ENCODE measurements around the gene TMEM114.

TMEM114 gene

DNA sequence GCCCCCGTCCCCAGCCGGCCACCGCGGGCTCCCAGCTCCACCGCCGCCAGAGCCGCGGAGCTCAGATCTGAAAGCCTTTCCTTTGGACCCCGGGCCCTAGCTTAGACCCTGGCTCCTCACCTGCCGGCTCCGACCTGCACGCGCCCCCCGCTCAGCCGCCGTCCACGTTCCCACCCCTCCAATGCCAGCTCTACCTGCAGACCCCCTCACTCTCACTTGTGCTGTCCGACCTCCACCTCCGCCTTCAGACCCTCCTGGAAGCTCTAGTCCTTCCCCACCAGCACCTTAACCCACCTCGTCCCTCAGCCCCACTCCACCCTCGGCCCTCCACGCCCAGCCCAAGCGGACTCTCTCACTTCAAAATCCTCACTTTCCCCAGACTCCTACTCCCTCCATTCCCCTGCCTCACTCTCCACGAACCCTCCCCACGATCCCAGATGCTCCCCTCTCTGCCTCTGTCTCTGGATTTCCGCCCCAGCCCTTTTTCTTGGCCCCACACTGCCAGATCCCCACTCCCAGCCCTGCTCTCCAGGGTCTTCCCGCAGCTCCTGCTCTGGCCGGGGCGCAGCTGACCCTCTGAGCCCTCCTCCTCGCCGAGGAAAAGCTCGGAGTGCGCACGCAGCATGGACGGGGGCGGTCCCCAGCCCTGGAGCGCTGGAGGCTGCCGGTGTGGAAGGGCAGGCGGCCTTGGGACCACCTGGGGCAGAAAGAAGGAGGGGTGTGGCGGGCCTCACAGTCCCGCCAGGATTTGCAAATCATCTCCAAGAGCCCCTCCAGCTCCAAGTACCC, at the start of gene TMEM114:
TSS of gene TMEM114 (minus strand) at position 612 of the 789 bp plus-strand sequence. CDS start 673 bp downstream, outside the sequence.
- DNase-seq = no peak

DNA sequence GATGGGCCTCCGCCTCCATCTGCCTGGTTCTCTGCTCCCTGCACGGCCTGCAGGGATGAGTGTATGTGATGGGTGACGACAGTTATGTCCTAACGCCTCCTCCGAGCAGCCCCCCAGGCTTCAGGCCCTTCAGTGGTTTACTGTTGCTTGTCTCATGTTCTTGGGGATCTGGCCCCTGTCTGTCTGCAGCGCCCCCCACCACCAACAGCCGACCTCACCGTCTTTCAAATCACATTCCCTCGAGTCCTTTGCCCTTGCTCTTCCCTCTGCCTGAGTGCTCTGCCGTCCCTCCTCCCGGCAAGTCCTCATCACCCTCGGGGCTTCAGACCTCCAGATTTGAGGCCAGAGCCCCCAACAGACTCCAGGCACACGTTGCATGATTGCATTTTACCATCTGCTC, 49.4 kb upstream of the TMEM114 start:
- DNase-seq = no peak

DNA sequence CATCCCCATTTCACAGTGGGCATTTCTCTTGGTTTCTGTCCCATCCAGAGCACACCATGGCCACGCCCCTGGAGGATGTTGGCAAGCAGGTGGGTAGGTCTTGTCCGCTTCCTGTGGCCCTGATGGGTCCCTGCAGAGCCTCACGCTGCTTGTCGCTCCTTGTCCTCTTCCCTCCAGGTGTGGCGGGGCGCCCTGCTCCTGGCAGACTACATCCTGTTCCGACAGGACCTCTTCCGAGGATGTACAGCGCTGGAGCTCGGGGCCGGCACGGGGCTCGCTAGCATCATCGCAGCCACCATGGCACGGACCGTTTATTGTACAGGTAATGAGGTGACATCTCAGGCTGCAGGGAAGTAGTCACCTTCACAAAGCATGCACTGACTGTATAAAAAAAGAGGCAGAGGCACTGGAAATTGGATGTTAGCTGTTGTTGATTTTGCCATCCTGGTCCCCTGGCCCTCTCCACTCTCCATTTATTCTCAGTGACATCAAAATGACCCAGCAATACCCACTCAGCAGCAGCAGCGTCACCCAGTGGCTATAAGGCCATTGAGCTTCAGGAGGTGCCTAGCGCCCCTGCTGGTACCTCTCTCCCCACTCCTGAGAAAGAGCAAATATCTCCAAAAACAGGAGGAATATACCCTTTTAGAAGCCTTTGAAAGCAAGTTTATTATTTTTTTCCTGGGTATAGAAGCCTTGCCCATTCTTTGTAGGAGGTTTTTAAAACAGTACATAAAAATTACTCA, 44.9 kb upstream of the TMEM114 start:
- DNase-seq = no peak

DNA sequence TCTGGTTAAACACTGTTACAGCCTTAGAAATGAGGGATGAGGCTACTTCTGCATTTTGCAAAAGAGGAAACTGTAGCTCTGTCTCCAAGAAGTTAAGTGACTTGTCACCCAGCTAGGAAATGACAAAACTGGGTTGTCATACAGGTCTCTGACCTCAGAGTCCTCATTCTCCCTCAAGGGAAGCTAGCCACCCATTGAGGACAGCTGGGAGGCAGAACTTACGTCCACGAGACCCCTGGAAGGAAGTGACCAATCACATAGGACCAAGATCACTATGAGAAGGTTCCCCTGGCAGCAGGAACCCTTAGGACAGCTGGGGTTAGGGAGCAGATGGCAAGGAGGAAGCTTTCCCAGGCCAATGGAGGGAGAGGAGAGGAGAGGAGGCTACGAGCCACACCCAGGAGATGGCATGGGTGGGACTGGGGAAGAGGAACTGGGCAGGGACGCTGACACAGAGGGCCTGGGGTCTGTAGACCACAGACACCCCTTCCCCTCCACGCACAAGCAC, 42.4 kb upstream of the TMEM114 start:
- no peak for DNase-seq

DNA sequence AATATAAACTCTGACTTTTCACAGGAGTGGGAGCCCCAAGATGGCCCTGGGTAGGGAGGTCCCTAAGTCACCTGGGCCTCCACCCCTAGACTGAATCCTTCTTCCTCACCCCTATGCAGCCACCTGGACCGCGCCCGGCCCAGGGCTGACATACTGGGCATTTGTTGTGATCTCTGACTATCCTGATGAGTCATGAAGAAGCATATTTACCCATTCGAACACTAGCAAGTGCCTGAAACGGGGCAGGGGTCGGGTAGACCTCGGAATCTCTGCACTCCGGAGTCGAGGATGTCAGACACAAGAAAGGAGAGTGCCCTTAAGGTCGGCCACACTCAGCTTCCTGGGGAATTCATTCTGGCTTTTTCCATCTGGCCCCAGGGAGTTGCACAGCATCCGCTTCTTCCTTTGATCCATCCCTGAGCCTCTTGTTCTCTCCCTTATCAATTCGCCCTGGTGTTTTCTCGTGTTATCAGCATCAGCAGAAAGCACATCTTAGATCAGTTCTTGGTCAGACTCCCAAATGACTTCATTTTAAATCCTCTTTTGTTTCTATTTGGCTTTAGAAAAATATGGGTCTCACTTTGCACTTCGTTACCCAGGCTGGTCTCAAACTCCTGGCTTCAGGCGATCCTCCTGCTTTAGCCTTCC, 41.6 kb upstream of the TMEM114 start:
- DNase-seq = no peak

DNA sequence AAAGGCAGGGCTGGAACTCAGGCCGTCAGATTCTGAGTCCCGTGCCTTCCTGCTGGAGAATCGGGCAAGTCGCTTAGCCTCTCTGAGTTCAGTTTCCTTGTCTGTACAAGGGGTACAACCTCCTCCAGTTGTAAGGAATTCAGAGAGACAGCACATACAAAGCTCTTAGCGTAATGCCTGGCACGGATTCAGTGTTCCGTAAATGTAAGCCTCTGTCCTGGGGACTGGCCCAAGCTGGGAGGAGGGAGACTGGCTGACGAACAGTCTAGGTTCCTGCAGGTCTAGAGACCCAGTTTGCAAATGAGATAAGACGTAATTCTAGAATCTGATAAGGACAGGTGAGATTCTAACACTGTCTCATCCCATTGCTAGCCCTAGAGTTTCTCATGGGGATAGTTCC, 41.1 kb upstream of the TMEM114 start:
- no peak for DNase-seq

DNA sequence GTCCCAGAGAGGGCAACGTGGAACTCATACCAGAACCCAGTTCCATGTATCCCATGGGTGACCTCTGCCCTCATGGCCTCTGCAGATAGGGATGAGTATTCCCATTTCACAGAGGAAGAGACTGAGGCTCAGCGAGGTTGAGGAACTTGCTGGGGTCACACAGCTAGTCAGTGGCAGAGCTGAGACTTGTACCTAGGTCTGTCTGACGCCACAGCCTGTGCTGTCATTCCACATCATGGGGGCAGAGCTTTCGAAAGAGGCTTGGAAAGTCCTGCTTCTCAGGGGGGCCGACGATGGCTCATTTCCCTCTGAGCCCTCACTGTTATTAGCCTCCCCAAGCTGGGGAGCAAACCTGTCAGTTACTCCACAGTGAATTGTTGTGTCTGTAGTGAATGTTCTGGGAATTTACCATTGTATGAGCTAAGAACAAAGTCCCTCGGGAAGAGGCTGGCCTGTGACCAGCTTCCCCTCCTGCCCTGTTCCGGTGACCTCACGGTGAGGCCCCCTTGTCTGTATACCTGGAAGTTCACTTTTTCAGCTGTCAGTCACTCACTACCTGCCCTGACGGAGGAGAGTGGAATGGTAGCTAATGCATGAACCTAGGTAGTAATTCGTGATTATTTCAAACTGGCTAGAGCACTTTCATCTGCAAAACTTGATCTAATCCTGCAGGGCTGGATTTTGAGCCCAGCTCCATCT, 40.1 kb upstream of the TMEM114 start:
- DNase-seq = no peak

DNA sequence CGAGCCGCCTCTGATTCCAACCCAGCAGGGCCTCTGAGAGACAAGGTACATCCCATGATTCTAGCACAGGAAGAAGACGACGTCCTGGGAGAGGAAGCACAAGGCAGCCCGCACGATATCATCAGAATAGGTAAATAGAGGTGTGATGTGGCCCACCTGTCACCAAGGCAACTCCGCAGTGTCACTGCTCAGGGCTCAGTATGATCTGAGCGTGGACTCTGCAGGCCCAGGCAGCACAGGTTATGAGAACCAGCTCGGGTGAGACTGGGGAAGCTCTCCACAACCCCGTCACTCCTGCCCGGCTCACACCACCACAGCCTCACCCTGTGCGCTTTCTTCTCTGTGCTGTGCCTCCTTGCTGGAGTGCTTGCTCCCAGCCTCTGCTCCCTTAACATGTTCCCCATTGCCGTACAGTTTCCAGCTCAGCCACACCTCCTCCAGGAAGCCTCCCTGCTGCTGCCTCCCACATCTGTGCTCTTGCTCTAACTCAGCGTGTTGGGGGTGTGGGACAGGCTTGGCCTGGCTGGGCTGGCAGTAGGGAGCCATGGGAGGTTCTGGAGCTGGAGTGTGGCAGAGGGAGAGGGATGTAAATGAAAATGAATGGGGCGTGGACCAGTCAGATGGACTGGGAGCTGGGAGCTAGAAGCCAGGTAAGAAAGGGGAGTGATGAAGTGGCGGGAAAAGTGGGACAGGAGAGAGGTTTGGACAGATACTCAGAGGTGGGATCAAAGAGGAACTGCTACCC, 38.8 kb upstream of the TMEM114 start:
- no peak for DNase-seq

DNA sequence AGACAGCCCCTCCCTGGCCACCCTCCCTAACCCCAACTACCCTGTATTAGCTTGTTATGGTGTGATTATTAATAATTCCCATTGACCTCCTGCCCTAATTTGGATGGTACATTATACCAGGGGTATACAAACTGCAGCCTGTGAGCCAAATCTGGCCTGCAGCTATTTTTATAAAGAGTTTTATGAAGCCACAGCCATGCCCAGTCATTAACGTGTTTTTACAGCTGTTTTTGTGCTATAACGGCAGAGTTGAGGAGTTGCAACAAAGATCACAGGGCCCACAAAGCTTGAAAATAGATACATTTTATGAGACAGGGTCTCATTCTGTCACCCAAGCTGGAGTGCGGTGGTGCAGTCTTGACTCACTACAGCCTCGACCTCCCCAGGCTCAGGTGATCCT, 37.1 kb upstream of the TMEM114 start:
- DNase-seq = no peak

DNA sequence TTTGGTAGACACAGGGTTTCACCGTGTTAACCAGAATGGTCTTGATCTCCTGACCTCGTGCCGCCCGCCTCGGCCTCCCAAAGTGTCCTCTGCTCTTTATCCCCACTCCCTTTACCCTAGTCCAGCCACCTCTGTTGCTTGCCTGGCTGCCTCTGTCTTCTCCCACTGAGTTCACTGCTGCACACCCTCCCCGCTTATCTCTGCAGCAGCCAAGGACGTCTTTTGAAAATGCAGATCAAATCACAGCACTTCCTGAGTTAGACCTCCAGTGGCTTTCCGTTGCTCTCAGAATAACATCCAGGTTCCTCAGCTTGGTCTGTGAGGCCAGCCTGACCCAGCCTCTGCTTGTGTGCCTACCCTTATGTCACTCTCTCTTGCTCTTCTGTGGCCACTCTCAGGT, 36.6 kb upstream of the TMEM114 start:
- no peak for DNase-seq

DNA sequence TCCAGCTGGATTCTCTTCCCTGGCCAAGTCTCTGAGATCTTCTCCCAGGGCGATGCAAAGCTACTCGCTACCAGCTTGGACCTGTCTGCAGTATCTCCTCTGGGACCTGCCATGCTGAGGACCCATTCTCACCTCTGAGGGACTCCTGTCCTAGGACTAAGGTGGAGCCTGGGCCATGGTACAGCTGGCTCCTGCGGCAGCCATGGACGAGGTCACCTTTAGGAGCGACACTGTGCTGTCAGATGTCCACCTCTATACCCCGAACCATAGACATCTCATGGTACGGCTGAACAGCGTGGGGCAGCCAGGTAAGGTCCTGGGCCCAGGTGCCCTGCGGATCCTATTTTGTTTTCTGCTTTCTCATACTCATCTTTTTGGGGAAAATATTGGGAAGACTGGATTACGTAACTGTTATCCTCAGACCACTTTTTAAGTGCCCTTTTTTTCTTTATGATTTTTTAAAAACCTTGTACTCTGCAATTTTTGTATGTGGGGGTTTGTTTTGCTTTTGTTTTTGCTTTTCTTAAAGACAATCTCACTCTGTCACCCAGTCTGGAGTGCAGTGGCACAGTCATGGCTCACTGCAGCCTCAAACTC, 35.3 kb upstream of the TMEM114 start:
- no peak for DNase-seq

DNA sequence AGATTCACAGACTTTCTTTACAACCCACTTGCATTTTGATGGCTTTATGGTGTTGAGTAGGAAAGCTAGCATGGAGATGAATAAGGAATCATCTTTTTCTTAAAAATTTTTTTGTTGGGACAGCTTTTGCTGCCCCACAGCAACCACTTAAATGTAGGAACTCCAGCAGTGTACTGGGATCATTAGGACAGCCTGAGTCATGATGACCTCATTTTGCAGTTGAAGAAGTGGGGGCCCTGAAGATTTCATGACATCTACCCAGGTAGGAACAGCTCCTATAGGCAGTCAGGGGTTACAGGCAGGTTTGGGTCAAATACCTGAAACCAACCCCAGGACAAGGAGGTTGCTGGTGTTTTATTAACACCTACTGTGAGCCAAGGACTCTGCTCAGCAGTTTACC, 33.3 kb upstream of the TMEM114 start:
- DNase-seq = no peak

DNA sequence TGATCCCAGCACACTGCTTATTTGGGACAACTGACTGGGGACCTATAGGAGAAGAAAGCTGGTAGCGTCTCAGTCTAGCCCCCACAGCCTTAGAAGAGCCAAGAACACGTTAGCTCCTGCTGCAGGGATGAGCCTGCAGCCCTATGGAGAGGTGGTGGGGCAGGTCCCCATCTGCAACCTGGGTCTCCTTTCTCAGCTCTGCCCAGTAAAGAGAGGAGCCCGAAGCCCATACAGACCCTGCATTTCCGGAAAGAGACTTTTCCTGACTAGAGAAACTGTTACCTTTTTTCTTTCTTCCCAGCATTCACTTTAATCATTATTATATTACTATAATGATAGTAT, 32.0 kb upstream of the TMEM114 start:
- DNase-seq = no peak

DNA sequence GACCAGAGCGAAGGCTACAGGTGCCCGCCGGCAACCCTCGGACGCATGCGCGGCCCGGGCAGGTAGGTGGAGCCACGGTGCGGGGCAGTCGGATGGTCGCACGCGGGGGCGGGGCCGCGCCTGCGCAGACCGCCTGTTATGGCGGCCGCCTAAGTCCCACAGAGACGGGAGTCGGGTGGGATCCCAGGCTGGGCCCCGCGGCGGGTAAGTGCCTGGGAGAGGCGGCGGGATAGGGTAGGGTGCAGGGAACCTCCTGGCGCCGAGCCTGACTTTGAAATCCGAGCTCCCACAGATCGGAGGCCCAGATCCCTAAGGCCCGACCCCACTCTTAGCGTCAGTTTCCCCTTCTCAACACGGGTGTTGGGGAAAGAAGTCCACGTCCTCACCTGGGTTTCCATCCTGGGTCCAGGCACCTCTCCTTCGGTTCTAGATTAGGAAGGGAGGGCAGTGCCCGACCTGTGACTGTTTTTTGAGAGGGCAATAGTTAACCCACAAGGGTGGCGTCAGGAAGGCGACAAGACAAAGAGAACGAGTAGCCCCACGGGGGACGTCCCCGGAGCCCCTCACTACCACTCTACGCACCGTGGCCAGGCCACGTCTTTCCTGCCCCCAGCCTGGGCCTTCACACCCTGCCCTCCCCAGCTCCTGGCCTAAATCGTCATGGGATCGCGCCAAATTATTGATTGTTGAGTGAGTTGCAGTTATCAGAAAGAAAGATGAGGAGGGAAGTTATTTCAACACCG, 31.4 kb upstream of the TMEM114 start, which contains the start of gene METTL22:
TSS of gene METTL22 (plus strand) at position 127 of the 743 bp plus-strand sequence. CDS start 3,968 bp downstream, outside the sequence.
- peak; percentile 89 for DNase-seq

DNA sequence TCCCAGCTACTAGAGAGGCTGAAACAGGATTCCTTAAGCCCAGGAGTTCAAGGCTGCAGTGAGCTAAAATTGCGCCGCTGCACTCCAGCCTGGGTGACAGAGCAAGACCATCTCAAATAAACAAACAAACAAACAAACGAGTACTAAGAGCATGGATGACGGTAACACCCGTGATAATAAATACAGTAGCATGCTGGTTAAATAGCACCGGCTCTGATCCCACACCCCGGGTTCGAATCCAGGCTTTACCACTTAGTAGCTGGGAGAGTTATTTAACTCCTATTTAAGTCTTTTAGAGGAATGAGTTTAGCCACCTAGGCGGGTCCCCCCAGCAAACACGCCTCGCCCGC, 30.9 kb upstream of the TMEM114 start:
- no peak for DNase-seq

DNA sequence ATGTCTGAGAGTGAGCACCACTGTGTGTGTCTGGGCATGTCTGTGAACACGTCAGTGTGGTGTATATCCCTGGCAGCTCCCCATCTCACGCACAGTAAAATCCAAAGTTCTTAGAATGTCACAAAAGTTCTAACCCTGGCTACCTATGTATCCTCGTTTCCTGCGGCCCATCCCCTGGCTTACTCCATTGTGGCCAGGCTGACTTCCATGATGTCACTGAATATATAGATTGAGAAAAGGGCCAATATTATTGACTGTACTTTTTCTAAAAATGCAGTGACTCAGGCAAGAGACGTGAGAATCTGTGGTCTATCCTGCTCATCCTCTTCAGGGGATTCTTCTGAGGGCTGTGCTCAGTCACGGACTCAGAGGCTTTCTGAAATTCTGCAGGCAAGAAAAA, 30.2 kb upstream of the TMEM114 start:
- DNase-seq = no peak

DNA sequence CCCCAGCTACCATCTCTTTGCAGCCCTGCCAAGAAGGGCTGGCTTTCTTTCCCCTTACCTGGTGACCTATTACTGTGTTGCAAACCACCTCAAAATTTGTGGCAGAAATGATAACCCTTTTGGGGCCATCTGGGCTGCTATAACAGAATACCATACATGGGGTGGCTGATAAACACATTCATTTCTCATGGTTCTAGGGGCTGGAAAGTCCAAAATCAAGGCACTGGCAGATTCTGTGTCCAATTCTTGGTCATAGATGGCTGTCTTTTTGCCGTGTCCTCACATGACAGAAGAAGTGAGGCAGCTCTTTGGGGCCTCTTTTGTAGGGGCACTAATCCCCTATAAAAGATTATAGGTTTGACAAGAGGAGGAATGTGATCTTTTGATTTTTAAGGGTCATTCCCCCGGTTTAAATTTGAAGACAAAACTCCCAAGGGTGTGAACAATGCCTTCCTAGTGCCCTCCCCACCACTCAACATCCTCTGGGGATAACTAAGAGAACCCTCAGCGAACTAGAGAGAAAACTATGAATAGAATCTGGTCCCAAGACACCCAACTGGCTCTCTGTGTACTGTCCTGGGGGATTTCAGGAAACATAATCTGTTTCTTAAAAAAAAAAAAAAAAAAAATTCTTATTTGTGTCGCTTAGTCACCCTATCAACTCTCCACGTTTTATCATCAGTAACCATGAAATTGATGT, 29.5 kb upstream of the TMEM114 start:
- no peak for DNase-seq

DNA sequence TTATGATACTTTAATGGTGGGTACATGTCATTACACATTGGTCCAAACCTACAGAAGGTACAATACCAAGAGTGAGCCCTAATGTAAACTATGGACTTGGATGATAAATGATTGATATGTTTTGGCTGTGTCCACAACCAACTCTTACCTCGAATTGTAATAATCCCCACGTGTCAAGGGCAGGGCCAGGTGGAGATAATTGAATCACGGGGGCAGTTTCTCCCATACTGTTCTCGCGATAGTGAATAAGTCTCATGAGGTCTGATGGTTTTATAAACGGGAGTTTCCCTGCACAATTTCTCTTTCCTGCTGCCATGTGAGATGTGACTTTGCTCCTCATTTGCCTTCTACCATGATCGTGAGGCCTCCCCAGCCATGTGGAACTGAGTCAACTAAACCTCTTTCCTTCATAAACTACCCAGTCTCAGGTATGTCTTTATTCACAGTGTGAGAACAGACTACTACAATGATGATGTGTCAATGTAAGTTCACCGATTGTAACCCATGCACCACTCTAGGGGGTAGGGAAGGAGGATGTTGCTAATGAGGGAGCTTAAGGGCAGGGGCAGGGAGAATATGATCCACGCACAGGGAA, 24.2 kb upstream of the TMEM114 start:
- no peak for DNase-seq

DNA sequence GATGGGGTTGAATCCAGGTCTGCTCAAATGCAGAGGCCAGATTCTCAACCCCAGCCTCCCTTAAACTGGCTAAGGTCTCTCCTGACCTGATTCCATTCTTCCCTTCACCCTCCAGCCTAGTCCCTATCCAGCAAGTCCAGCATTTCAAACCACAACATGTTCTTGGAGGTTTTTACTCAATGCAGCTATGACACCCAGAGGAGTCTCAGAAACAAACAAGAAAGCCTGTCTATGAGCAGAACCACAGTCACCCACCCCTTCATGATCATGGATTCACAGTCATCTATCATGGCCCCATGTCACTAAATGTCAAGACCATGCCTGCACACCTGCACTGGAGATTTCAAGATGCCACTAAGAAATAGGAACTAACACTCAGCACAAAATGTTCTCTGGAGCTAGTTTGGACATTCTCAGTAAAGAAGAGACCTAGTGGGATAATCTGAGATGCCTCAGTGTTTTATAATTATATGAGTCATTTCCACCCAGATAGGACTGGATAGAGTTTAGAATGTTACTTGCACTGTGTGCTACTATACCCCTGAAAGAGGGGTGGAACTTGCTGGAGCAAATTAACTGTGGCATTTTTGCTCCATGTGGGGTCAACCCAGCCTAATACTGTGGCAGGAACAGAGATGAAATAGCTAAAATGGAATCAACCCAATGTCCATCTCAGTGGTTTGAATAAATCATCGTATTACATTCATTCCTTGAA, 21.7 kb upstream of the TMEM114 start:
- no peak for DNase-seq
